ENCODE results near the gene NHERF1. TPM values are rescaled to one million over a fixed set of nuclear protein-coding genes. Genes with fewer than 3 reads are reported as not detected.

NHERF1 gene
- total and polyA plus RNA-seq, 2 donors (not counting 3 experiments of a cell fraction or from before 2014, with no cell fraction given): 24.4 to 26.9 TPM

DNA sequence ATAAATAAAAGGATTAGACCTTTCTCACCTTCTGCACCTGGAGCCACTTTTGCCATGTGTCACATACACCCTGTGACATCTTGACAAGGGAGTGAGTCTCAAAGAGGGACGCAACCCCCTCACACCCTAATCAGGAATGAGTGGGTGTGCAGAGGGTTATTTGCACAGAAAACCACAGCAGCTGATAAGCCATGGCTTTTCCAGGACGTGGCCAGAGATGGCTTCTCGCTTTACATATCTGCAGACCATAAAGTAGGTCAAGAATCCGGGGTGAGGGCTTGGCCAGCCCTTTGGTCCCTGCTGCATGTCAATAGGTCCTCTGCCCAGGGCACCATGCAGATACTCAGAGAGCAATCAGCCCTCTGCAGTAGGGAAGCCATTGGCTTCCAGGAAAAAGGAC, 33.3 kb upstream of the NHERF1 start:
- TF ChIP-seq FOS (IDR thresholded peaks at IDR 0.05; ENCODE audit: borderline replicate concordance, insufficient read depth, low read length): no peak

GRCh38 chr17:74720506-74720905, 27.9 kb upstream of the NHERF1 start:
- H3K79me2 ChIP-seq (ENCODE audit: control insufficient read depth, insufficient read depth, low read length): no peaks in the 10 kb centered on the region
- FAIRE-seq (no peak), DNase-seq (ENCODE audit: low read depth, low spot score) (no peak)
- H3K4me3 ChIP-seq (replicated peaks in 1 of 3; ENCODE audit: insufficient read depth in 1 of 3, low read depth in 1 of 3, low read length in 3 of 3): no peak overlapping the region
- no peak overlapping the region for H2AFZ ChIP-seq (ENCODE audit: low read depth, low read length)
- no TSS peak for BruUV-seq (replicated peaks)
- H3K36me3 ChIP-seq (ENCODE audit: control insufficient read depth in 2 of 2, extremely low read depth in 1 of 2, insufficient read depth in 2 of 2, low read length in 2 of 2): no peaks in the 10 kb centered on the region
- CTCF ChIA-PET: no interaction called here
- POLR2A ChIA-PET: no interaction called here
- TF ChIP-seq FOS (IDR thresholded peaks at IDR 0.05; ENCODE audit: borderline replicate concordance, insufficient read depth, low read length) (no peak), EZH2 (IDR thresholded peaks at IDR 0.05; ENCODE audit: borderline replicate concordance, low read depth, low read length, severe bottlenecking) (no peak), MYC (IDR thresholded peaks at IDR 0.05; ENCODE audit: low read depth, low read length) (no peak), POLR2AphosphoS5 (IDR thresholded peaks at IDR 0.05; ENCODE audit: insufficient read depth, low read depth, low read length) (no peak), POLR2A (IDR thresholded peaks at IDR 0.05; ENCODE audit: low read depth, low read length) (no peak), JUN (IDR thresholded peaks at IDR 0.05; ENCODE audit: borderline replicate concordance, insufficient read depth, insufficient read length, low read depth) (no peak), GATA2 (IDR thresholded peaks at IDR 0.05; ENCODE audit: insufficient read depth, insufficient read length, low read depth, low read length) (no peak)
- TF ChIP-seq, protein P1, sequence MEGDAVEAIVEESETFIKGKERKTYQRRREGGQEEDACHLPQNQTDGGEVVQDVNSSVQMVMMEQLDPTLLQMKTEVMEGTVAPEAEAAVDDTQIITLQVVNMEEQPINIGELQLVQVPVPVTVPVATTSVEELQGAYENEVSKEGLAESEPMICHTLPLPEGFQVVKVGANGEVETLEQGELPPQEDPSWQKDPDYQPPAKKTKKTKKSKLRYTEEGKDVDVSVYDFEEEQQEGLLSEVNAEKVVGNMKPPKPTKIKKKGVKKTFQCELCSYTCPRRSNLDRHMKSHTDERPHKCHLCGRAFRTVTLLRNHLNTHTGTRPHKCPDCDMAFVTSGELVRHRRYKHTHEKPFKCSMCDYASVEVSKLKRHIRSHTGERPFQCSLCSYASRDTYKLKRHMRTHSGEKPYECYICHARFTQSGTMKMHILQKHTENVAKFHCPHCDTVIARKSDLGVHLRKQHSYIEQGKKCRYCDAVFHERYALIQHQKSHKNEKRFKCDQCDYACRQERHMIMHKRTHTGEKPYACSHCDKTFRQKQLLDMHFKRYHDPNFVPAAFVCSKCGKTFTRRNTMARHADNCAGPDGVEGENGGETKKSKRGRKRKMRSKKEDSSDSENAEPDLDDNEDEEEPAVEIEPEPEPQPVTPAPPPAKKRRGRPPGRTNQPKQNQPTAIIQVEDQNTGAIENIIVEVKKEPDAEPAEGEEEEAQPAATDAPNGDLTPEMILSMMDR (IDR thresholded peaks at IDR 0.05; ENCODE audit: extremely low read depth in 1 of 2, insufficient read depth in 1 of 2, low read depth in 1 of 2, low read length in 2 of 2): no peak
- TF ChIP-seq, protein P2, sequence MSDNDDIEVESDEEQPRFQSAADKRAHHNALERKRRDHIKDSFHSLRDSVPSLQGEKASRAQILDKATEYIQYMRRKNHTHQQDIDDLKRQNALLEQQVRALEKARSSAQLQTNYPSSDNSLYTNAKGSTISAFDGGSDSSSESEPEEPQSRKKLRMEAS (IDR thresholded peaks at IDR 0.05; ENCODE audit: insufficient read depth, insufficient read length): no peak
- no peaks in the 10 kb centered on the region for H3K9me3 ChIP-seq (replicated peaks; ENCODE audit: control insufficient read depth, insufficient read depth, low read length)
- H3K27me3 ChIP-seq (ENCODE audit: control insufficient read depth in 2 of 2, insufficient read depth in 2 of 2, low read length in 2 of 2): no peaks in the 10 kb centered on the region
- no peaks in the 10 kb centered on the region for H4K20me1 ChIP-seq (replicated peaks; ENCODE audit: control insufficient read depth, extremely low read depth, insufficient read depth, low read length)
- intact Hi-C loops (cut with micrococcal nuclease): no loop called here
- dilution Hi-C loops (cut with MboI; ENCODE audit: extremely low pct_ligation_motif_present, low sequenced_read_pairs): no loop called here
- H3K4me2 ChIP-seq (ENCODE audit: insufficient read depth, low read length): no peak overlapping the region
- no peak overlapping the region for H3K9ac ChIP-seq (replicated peaks; ENCODE audit: extremely low read depth, insufficient read depth, low read length)
- H3K27ac ChIP-seq (ENCODE audit: insufficient read depth, low read depth, low read length): no peak overlapping the region
- H3K4me1 ChIP-seq (ENCODE audit: control insufficient read depth, extremely low read depth, insufficient read depth, low read length): no peaks in the 10 kb centered on the region
- no peaks in the 10 kb centered on the region for H3K9me1 ChIP-seq (replicated peaks; ENCODE audit: control insufficient read depth, extremely low read depth, insufficient read depth, low read length)

More for the DNA sequence above, 33.3 kb upstream of the NHERF1 start:
- Histone ChIP-seq H4K20me1 (replicated peaks; ENCODE audit: control insufficient read depth, extremely low read depth, insufficient read depth, low read length) (no peaks in the 10 kb centered on the region), H3K4me1 (ENCODE audit: control insufficient read depth, extremely low read depth, insufficient read depth, low read length) (no peaks in the 10 kb centered on the region), H3K4me2 (ENCODE audit: insufficient read depth, low read length) (no peak overlapping the region), H3K79me2 (ENCODE audit: control insufficient read depth, insufficient read depth, low read length) (no peaks in the 10 kb centered on the region), H2AFZ (ENCODE audit: low read depth, low read length) (no peak overlapping the region), H3K36me3 (ENCODE audit: control insufficient read depth in 2 of 2, extremely low read depth in 1 of 2, insufficient read depth in 2 of 2, low read length in 2 of 2) (no peaks in the 10 kb centered on the region), H3K9me1 (replicated peaks; ENCODE audit: control insufficient read depth, extremely low read depth, insufficient read depth, low read length) (no peaks in the 10 kb centered on the region), H3K4me3 (replicated peaks in 1 of 3; ENCODE audit: insufficient read depth in 1 of 3, low read depth in 1 of 3, low read length in 3 of 3) (no peak overlapping the region), H3K27ac (ENCODE audit: insufficient read depth, low read depth, low read length) (no peak overlapping the region), H3K9ac (replicated peaks; ENCODE audit: extremely low read depth, insufficient read depth, low read length) (no peak overlapping the region), H3K9me3 (replicated peaks; ENCODE audit: control insufficient read depth, insufficient read depth, low read length) (no peaks in the 10 kb centered on the region), H3K27me3 (ENCODE audit: control insufficient read depth in 2 of 2, insufficient read depth in 2 of 2, low read length in 2 of 2) (no peaks in the 10 kb centered on the region)
- dilution Hi-C loops (cut with MboI; ENCODE audit: extremely low pct_ligation_motif_present, low sequenced_read_pairs) (no loop called here), intact Hi-C loops (cut with micrococcal nuclease) (no loop called here)
- FAIRE-seq (no peak), DNase-seq (ENCODE audit: low read depth, low spot score) (no peak)
- ChIA-PET CTCF (interaction anchor here (0.6 kb wide), 1 partner anchor 59 kb away, joined by 3 read pairs; no protein-coding TSS in a partner anchor), POLR2A (no interaction called here)
- no TSS peak for BruUV-seq (replicated peaks)
